H9 (cell line): ENCODE results near the gene FMO4. TPM values are rescaled to one million over a fixed set of nuclear protein-coding genes. Genes with fewer than 3 reads are reported as not detected.

Experiments
- DNase-seq: peaks from one replicate; pipeline ENCODE4 v3.0.0-alpha.2; 2017
- H2AFZ ChIP-seq: one replicate; pipeline ENCODE4 v1.6.1; 2013; ENCODE audit warnings: mild to moderate bottlenecking, low read length, control low read depth, moderate library complexity
- H2AK5ac ChIP-seq: 2 replicates; pipeline ENCODE4 v1.6.1; 2013; ENCODE audit warnings: low read length, control low read depth, mixed read lengths; ENCODE audit not compliant: insufficient read length
- H2BK120ac ChIP-seq: one replicate; pipeline ENCODE4 v1.6.1; 2013; ENCODE audit warnings: low read depth, mild to moderate bottlenecking, low read length, control low read depth, inconsistent platforms; ENCODE audit not compliant: poor library complexity, severe bottlenecking
- H2BK12ac ChIP-seq: 2 replicates; pipeline ENCODE4 v1.6.1; 2013; ENCODE audit warnings: low read length, control low read depth, mixed read lengths, low read depth; ENCODE audit not compliant: insufficient read length
- H2BK15ac ChIP-seq: 2 replicates; pipeline ENCODE4 v1.6.1; 2013; ENCODE audit warnings: low read depth, low read length, control low read depth
- H2BK20ac ChIP-seq: one replicate; pipeline ENCODE4 v1.6.1; 2013; ENCODE audit warnings: low read depth, mild to moderate bottlenecking, low read length, control low read depth, inconsistent platforms; ENCODE audit not compliant: poor library complexity, severe bottlenecking
- H2BK5ac ChIP-seq: 2 replicates; pipeline ENCODE4 v1.6.1; 2013; ENCODE audit warnings: low read length, control low read depth, mixed read lengths; ENCODE audit not compliant: insufficient read length
- H3K14ac ChIP-seq: 2 replicates; pipeline ENCODE4 v1.6.1; 2013; ENCODE audit warnings: low read length, control low read depth; ENCODE audit not compliant: insufficient read depth
- H3K18ac ChIP-seq: 2 replicates; pipeline ENCODE4 v1.6.1; 2013; ENCODE audit warnings: low read depth, mild to moderate bottlenecking, mixed read lengths, low read length, control low read depth; ENCODE audit not compliant: insufficient read length
- H3K23ac ChIP-seq: 2 replicates; pipeline ENCODE4 v1.6.1; 2013; ENCODE audit warnings: low read length, control low read depth, mixed read lengths, low read depth; ENCODE audit not compliant: insufficient read length
- H3K23me2 ChIP-seq: 2 replicates; pipeline ENCODE4 v1.6.1; 2013; ENCODE audit warnings: low read depth, mild to moderate bottlenecking, mixed read lengths, low read length, control low read depth; ENCODE audit not compliant: insufficient read length, poor library complexity, severe bottlenecking
- H3K27ac ChIP-seq: 2 replicates; pipeline ENCODE4 v1.5.1; 2013; ENCODE audit warnings: low read length, control low read depth, mixed read lengths, low read depth; ENCODE audit not compliant: insufficient read length
- H3K27me3 ChIP-seq: 2 replicates; pipeline ENCODE4 v1.6.1; 2013; ENCODE audit warnings: low read length, control low read depth, inconsistent platforms; ENCODE audit not compliant: insufficient read depth
- H3K4ac ChIP-seq: 2 replicates; pipeline ENCODE4 v1.6.1; 2013; ENCODE audit warnings: low read depth, mild to moderate bottlenecking, control low read depth, inconsistent platforms, low read length, moderate library complexity
- H3K4me1 ChIP-seq: 2 replicates; pipeline ENCODE4 v1.6.1; 2013; ENCODE audit warnings: low read length, control low read depth, inconsistent platforms; ENCODE audit not compliant: insufficient read depth
- H3K4me2 ChIP-seq: 2 replicates; pipeline ENCODE4 v1.6.1; 2013; ENCODE audit warnings: low read length, control low read depth, mixed read lengths; ENCODE audit not compliant: insufficient read length, insufficient read depth
- H3K56ac ChIP-seq: 2 replicates; pipeline ENCODE4 v1.6.1; 2013; ENCODE audit warnings: low read depth, mild to moderate bottlenecking, mixed read lengths, low read length, control low read depth; ENCODE audit not compliant: insufficient read length
- H3K79me1 ChIP-seq: 2 replicates; pipeline ENCODE4 v1.6.1; 2013; ENCODE audit warnings: low read depth, mild to moderate bottlenecking, moderate library complexity, low read length, control low read depth, inconsistent platforms; ENCODE audit not compliant: insufficient read depth, poor library complexity, severe bottlenecking
- H3K79me2 ChIP-seq: 2 replicates; pipeline ENCODE4 v1.6.1; 2013; ENCODE audit warnings: low read length, control low read depth, inconsistent platforms; ENCODE audit not compliant: insufficient read depth
- H3K9ac ChIP-seq: 2 replicates; pipeline ENCODE4 v1.6.1; 2013; ENCODE audit warnings: low read length, control low read depth, mixed read lengths; ENCODE audit not compliant: insufficient read length; ENCODE audit errors: extremely low read depth
- H3K9me3 ChIP-seq: one replicate; pipeline ENCODE4 v1.6.1; 2013; ENCODE audit warnings: low read depth, low read length, inconsistent platforms; ENCODE audit not compliant: control insufficient read depth
- H3T11ph ChIP-seq: one replicate; pipeline ENCODE4 v1.6.1; 2013; ENCODE audit warnings: mild to moderate bottlenecking, low read length, control low read depth, inconsistent platforms
- H4K20me1 ChIP-seq: one replicate; pipeline ENCODE4 v1.6.1; 2013; ENCODE audit not compliant: control insufficient read depth, insufficient read length, insufficient read depth
- H4K5ac ChIP-seq: 2 replicates; pipeline ENCODE4 v1.6.1; 2013; ENCODE audit warnings: low read depth, mild to moderate bottlenecking, mixed read lengths, low read length, control low read depth; ENCODE audit not compliant: insufficient read length
- H4K8ac ChIP-seq: replicated peaks from 2 replicates; pipeline ENCODE4 v1.6.1; 2013; ENCODE audit warnings: low read length, control low read depth, mixed read lengths, low read depth; ENCODE audit not compliant: insufficient read length
- H4K91ac ChIP-seq: 2 replicates; pipeline ENCODE4 v1.6.1; 2013; ENCODE audit warnings: low read depth, mild to moderate bottlenecking, moderate library complexity, mixed read lengths, low read length, control low read depth; ENCODE audit not compliant: insufficient read length
- H3K27ac Mint-ChIP-seq, 3 experiments: 2 replicates in 2 of 3; 3 replicates in 1 of 3; pipeline ENCODE4 v1.8.0; 2020 to 2021; ENCODE audit warnings: mixed read lengths in 3 of 3, mild to moderate bottlenecking in 1 of 3, moderate library complexity in 1 of 3
- H3K27me3 Mint-ChIP-seq: 2 replicates; pipeline ENCODE4 v1.8.0; 2021; ENCODE audit warnings: low read depth, mild to moderate bottlenecking, moderate library complexity, mixed read lengths
- H3K36me3 Mint-ChIP-seq, 3 experiments: 2 replicates in 2 of 3; 3 replicates in 1 of 3; pipeline ENCODE4 v1.8.0; 2020 to 2021; ENCODE audit warnings: low read depth in 3 of 3, mixed read lengths in 3 of 3; ENCODE audit not compliant: insufficient read depth in 1 of 3
- H3K4me1 Mint-ChIP-seq, 2 experiments: 2 replicates each; pipeline ENCODE4 v1.8.0; 2020; ENCODE audit warnings: mixed read lengths in 2 of 2
- H3K4me3 Mint-ChIP-seq, 2 experiments: 2 replicates in 1 of 2; 3 replicates in 1 of 2; pipeline ENCODE4 v1.8.0; 2020 to 2021; ENCODE audit warnings: mild to moderate bottlenecking in 2 of 2, mixed read lengths in 2 of 2, moderate library complexity in 1 of 2
- H3K9me3 Mint-ChIP-seq, 2 experiments: 2 replicates in 1 of 2; 3 replicates in 1 of 2; pipeline ENCODE4 v1.8.0; 2020; ENCODE audit warnings: mild to moderate bottlenecking in 2 of 2, mixed read lengths in 2 of 2, moderate library complexity in 1 of 2
- WGBS: extraction: QIAGEN DNeasy Blood & Tissue Kit; methylation state at CpG from one replicate; pipeline ENCODE4 v1.1.7; 2013; ENCODE audit warnings: missing lambda C conversion rate, low lambda C conversion rate, mixed read lengths; ENCODE audit not compliant: insufficient read length; ENCODE audit errors: extremely low coverage; 5-methylcytosine and 5-hydroxymethylcytosine counted together
- total RNA-seq: library from RNA; stranded (reverse); gene quantifications from 2 replicates; pipeline ENCODE4 v1.2.1, GENCODE V29; 2021
- TF ChIP-seq, protein P1 (sequence below): fragments of 200-600 bp; sonication (generic); conservative IDR thresholded peaks from 3 replicates; pipeline ENCODE4 v1.8.0; 2021; ENCODE audit warnings: antibody characterized with exemption, mild to moderate bottlenecking

FMO4 gene
- total RNA-seq, 1 experiment from 2014 or later, result 1.8 TPM

DNA sequence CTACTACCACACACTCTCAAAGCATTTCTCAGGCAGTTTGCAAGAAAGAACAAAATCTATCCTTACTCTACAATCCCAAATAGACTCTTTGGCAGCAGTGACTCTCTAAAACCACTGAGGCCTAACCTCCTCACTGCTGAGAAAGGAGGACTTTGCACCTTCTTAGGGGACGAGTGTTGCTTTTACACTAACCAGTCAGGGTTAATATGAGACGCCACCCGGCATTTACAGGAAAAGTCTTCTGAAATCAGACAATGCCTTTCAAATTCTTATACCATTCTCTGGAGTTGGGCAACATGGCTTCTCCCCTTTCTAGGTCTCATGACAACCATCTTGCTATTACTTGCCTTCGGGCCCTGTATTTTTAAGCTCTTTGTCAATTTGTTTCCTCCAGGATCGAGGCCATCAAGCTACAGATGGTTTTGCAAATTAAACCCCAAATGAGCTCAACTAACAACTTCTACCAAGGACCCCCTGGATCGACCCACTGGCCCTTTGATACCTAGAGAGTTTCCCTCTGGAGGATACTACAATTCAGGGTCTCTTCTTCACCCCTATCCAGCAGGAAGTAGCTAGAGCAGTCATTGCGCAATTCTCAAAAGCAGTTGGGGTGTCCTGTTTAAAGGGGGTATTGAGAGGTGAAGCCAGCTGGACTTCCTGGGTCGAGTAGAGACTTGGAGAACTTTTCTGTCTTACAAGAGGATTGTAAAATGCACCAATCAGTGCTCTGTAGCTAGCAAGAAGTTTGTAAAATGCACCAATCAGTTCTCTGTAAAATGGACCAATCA is 2.0 kb upstream of the FMO4 start:
- Histone ChIP-seq H3K23ac (no peak overlapping the region), H2BK15ac (no peak overlapping the region), H2BK12ac (no peak overlapping the region), H2AFZ (no peak overlapping the region), H3K56ac (no peak overlapping the region), H3K4me2 (no peak overlapping the region), H3K27me3 (no peaks in the 10 kb centered on the region), H3K79me2 (no peaks in the 10 kb centered on the region), H3K9ac (no peak overlapping the region), H3K9me3 (no peaks in the 10 kb centered on the region), H3T11ph (no peak overlapping the region), H3K27ac (no peak overlapping the region), H4K91ac (no peak overlapping the region), H3K4me1 (no peaks in the 10 kb centered on the region; the same call in 1 of the 2 replicates), H2BK5ac (no peak overlapping the region), H3K23me2 (no peaks in the 10 kb centered on the region), H2BK20ac (peak overlapping the region; percentile 1), H3K18ac (no peak overlapping the region), H3K4ac (no peak overlapping the region), H4K5ac (no peak overlapping the region), H4K8ac (no peak overlapping the region), H3K14ac (no peak overlapping the region), H2AK5ac (no peak overlapping the region), H2BK120ac (no peak overlapping the region), H3K79me1 (no peaks in the 10 kb centered on the region), H4K20me1 (no peaks in the 10 kb centered on the region)
- Mint-ChIP-seq H3K27me3 (no peaks in the 10 kb centered on the region), H3K27ac (no peak overlapping the region), H3K4me1 (peaks cover 25 to 30% of the 10 kb centered on the region in 2 experiments), H3K4me3 (no peak overlapping the region), H3K9me3 (peaks cover 0 to 3% of the 10 kb centered on the region in 2 experiments; a peak in 2 of 5 replicates), H3K36me3 (peaks cover 0 to 5% (median 2%) of the 10 kb centered on the region in 3 experiments; a peak in 1 of 7 replicates)
- no peak for DNase-seq
- TF ChIP-seq, protein P1, sequence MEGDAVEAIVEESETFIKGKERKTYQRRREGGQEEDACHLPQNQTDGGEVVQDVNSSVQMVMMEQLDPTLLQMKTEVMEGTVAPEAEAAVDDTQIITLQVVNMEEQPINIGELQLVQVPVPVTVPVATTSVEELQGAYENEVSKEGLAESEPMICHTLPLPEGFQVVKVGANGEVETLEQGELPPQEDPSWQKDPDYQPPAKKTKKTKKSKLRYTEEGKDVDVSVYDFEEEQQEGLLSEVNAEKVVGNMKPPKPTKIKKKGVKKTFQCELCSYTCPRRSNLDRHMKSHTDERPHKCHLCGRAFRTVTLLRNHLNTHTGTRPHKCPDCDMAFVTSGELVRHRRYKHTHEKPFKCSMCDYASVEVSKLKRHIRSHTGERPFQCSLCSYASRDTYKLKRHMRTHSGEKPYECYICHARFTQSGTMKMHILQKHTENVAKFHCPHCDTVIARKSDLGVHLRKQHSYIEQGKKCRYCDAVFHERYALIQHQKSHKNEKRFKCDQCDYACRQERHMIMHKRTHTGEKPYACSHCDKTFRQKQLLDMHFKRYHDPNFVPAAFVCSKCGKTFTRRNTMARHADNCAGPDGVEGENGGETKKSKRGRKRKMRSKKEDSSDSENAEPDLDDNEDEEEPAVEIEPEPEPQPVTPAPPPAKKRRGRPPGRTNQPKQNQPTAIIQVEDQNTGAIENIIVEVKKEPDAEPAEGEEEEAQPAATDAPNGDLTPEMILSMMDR, result no peak
- no CpG with 5 or more reads among the region's 8 CpGs for WGBS
